A673 (cell line): ENCODE results near the gene CRADD. TPM values are rescaled to one million over a fixed set of nuclear protein-coding genes. Genes with fewer than 3 reads are reported as not detected.

Experiments used
- BruUV-seq: library from RNA; stranded (reverse); fragments of 400-500 nt; replicated peaks from 2 replicates; lab custom pipeline; 2021; lab: Mats Ljungman, UMichigan
- CTCF ChIA-PET: fragments of 300-600 bp; sonication (Branson Sonifier 250); formaldehyde crosslinking; loops from one replicate; lab custom pipeline; 2022; ENCODE audit warnings: antibody characterized with exemption; lab: Charles Lee
- POLR2A ChIA-PET: fragments of 300-600 bp; sonication (Branson Sonifier 250); formaldehyde crosslinking; loops from one replicate; lab custom pipeline; 2022; ENCODE audit warnings: antibody characterized with exemption; ENCODE audit not compliant: low non-redundant PET; lab: Charles Lee
- DNase-seq: peaks from one replicate; pipeline ENCODE4 v3.0.0-alpha.2; 2015; ENCODE audit warnings: low spot score
- H3K27ac ChIP-seq: fragments of 200-600 bp; sonication (generic); 2 replicates; pipeline ENCODE4 v1.5.1; 2016; ENCODE audit warnings: mixed run types, low read depth, mild to moderate bottlenecking, mixed read lengths, antibody characterized with exemption, low read length; ENCODE audit not compliant: poor library complexity, severe bottlenecking
- H3K27me3 ChIP-seq: fragments of 200-600 bp; sonication (generic); replicated peaks from 2 replicates; pipeline ENCODE4 v1.6.1; 2017; ENCODE audit warnings: mixed run types, low read depth, mild to moderate bottlenecking, mixed read lengths, antibody characterized with exemption, low read length; ENCODE audit not compliant: insufficient read depth, poor library complexity
- H3K36me3 ChIP-seq: fragments of 200-600 bp; sonication (generic); 2 replicates; pipeline ENCODE4 v1.6.1; 2016; ENCODE audit warnings: mixed run types, mild to moderate bottlenecking, mixed read lengths, antibody characterized with exemption, low read length; ENCODE audit not compliant: insufficient read depth, poor library complexity, severe bottlenecking
- H3K4me1 ChIP-seq: fragments of 200-600 bp; sonication (generic); 2 replicates; pipeline ENCODE4 v1.6.1; 2017; ENCODE audit warnings: mixed run types, mild to moderate bottlenecking, mixed read lengths, antibody characterized with exemption, low read length; ENCODE audit not compliant: insufficient read depth, poor library complexity, severe bottlenecking
- H3K4me3 ChIP-seq: fragments of 200-600 bp; sonication (generic); 2 replicates; pipeline ENCODE4 v1.5.1; 2016; ENCODE audit warnings: low read depth, mixed run types, mild to moderate bottlenecking, mixed read lengths, low read length; ENCODE audit not compliant: poor library complexity, severe bottlenecking
- H3K9me3 ChIP-seq: fragments of 200-600 bp; sonication (generic); 2 replicates; pipeline ENCODE4 v1.6.1; 2016; ENCODE audit warnings: mixed run types, low read depth, mild to moderate bottlenecking, mixed read lengths, antibody characterized with exemption, low read length; ENCODE audit not compliant: poor library complexity, severe bottlenecking
- CTCF ChIP-seq: fragments of 300-800, 200-600 bp; sonication (generic); conservative IDR thresholded peaks from 2 replicates; pipeline ENCODE4 v1.5.1; 2017; ENCODE audit warnings: low read depth, mild to moderate bottlenecking, antibody characterized with exemption, low read length, moderate library complexity, mixed read lengths
- EZH2 ChIP-seq: fragments of 200-600 bp; sonication (generic); IDR thresholded peaks from 2 replicates; pipeline ENCODE4 v1.6.1; 2017; ENCODE audit warnings: borderline replicate concordance, low read depth, mild to moderate bottlenecking, mixed read lengths, antibody characterized with exemption, low read length; ENCODE audit not compliant: poor library complexity, severe bottlenecking
- intact Hi-C: fragments of 100-400 bp; cut with micrococcal nuclease; formaldehyde crosslinking; loops from one replicate; pipeline ENCODE4 v1.10.0; 2022; ENCODE audit not compliant: unreplicated experiment
- total RNA-seq: library from RNA; stranded (reverse); gene quantifications from 2 replicates; pipeline ENCODE4 v1.2.3, GENCODE V29; 2021

The CRADD gene
- total RNA-seq, 1 experiment from 2014 or later: 9.1 TPM

- no peak for DNase-seq
- TF ChIP-seq EZH2 (no peak), CTCF (no peak)
- BruUV-seq: no TSS peak
- no peaks in the 10 kb centered on the region for H3K36me3 ChIP-seq
- no peak overlapping the region for H3K4me3 ChIP-seq
- CTCF ChIA-PET: no interaction called here
- POLR2A ChIA-PET: no interaction called here
- intact Hi-C loops: loop anchor here (5.0 kb wide), 1 partner anchor 107 kb away; the partner anchor contains the start of gene SOCS2
- H3K4me1 ChIP-seq: peaks cover 3% of the 10 kb centered on the region
- no peak overlapping the region for H3K27ac ChIP-seq
- no peaks in the 10 kb centered on the region for H3K27me3 ChIP-seq
- no peaks in the 10 kb centered on the region for H3K9me3 ChIP-seq
Measured at GRCh38 chr12:93679308-93679925, 2.2 kb downstream of the CRADD start.

- no peaks in the 10 kb centered on the region for H3K9me3 ChIP-seq
- no TSS peak for BruUV-seq
- H3K4me1 ChIP-seq: peaks cover 3% of the 10 kb centered on the region
- DNase-seq: no peak
- no peak overlapping the region for H3K27ac ChIP-seq
- intact Hi-C loops: no loop called here
- H3K36me3 ChIP-seq: no peaks in the 10 kb centered on the region
- POLR2A ChIA-PET: no interaction called here
- no peak for TF ChIP-seq CTCF
- no peak for TF ChIP-seq EZH2
- CTCF ChIA-PET: no interaction called here
- no peaks in the 10 kb centered on the region for H3K27me3 ChIP-seq
- no peak overlapping the region for H3K4me3 ChIP-seq
Measured at GRCh38 chr12:93680006-93680405, 2.8 kb downstream of the CRADD start.

- Histone ChIP-seq H3K27me3 (no peaks in the 10 kb centered on the region), H3K4me1 (peaks cover 18% of the 10 kb centered on the region), H3K4me3 (no peak overlapping the region), H3K36me3 (no peaks in the 10 kb centered on the region), H3K9me3 (no peaks in the 10 kb centered on the region), H3K27ac (no peak overlapping the region)
- DNase-seq: no peak
- intact Hi-C loops: no loop called here
- ChIA-PET CTCF (no interaction called here), POLR2A (interaction anchor here (0.6 kb wide), 1 partner anchor 109 kb away, joined by 7 read pairs; no protein-coding TSS in a partner anchor)
- TF ChIP-seq CTCF: no peak
- TF ChIP-seq EZH2: no peak
- BruUV-seq: no TSS peak
Measured at GRCh38 chr12:93682846-93683261, 5.7 kb downstream of the CRADD start.
